ENCODE results near the gene NPBWR2.

DNA sequence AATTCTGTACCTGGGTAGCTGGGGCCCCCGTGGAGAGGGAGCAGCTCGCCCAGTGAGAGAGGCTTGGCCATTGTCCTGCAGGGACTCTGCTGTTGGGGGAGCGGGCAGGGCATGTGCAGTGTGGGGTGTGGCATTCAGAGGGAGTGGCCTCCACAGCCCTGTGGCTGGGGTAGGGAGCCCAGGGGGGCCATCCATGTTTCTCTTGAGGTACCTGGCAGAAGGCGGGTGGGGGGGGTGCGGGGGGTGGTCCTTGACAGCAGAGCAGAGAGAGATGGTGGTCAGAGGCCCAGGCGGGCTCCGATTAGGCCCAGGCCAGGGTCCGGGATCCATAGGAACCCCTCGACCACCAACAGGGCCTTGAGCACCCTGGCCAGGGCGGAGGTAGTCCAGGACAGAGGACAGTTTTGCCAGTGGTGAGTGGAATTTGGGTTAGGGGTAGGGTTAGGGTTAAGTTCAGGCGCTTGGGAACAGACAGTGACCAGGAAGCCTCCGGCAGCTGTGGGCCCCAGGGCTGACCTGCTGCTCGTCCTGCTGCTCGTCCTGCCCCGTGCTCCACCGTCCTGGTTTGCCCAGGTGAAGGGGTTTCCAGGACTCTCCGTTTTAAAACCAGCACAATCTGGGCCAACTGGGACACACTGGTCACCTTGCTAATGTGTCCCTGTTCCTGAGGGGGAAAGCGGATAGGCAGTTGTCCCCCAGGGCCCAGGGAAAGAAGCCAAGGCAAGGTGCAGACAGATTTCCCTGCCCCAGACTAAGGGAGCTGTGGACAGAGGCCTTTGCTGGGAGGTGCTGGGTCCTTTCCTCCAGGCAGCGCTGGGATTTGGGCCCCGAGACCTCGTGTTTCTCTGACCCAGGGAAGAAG is 32.1 kb upstream of the NPBWR2 start:
- no peak for TF ChIP-seq CTCF (conservative IDR thresholded peaks at IDR 0.05)
- no peak for TF ChIP-seq ZFX (IDR thresholded peaks at IDR 0.05)
